Brain pericyte (primary cell): ENCODE results near the gene ITGAV.

Experiments
- DNase-seq: peaks from one replicate; pipeline ENCODE4 v3.0.0-alpha.2; 2012; ENCODE audit warnings: low read depth, low spot score

Gene ITGAV

DNA sequence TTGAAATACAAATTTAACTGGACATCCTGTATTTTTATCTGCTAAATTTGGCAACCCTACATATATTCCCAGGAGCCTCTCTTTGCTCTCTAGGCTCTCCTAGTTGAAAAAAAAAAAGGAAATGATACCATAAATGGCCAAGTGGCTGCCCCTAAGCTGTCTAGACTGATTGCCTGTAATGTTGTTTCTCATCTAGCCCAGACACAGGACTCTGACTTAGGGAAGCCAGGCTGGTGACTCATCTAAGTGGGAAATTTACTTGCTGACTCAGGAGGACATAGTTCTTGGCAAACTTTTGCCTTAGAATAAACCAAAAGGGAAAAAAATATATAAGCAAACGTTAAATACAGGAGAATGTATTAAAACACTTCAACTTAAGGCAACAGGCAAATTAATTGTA lies 14.6 kb upstream of the ITGAV start:
- DNase-seq, result peak; percentile 88

DNA sequence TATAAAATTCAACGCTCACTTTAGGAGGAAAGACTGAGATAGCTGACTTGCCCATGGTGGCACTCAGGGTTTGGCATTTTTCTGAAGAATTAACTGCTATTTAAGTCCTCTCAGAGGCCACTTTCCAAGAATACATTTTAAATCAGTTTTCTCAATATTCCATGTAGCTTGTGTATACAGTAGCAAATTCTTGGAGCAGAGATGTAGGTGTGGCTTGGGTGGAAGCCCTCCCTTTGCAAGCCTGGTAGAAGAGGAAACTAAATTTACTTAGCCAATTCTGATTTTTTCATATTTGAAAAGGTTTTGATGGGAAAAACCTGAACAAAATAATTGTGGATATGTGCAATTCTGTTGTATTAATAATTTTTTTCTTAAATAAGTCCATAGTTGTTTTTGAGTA lies 14.0 kb upstream of the ITGAV start:
- no peak for DNase-seq

DNA sequence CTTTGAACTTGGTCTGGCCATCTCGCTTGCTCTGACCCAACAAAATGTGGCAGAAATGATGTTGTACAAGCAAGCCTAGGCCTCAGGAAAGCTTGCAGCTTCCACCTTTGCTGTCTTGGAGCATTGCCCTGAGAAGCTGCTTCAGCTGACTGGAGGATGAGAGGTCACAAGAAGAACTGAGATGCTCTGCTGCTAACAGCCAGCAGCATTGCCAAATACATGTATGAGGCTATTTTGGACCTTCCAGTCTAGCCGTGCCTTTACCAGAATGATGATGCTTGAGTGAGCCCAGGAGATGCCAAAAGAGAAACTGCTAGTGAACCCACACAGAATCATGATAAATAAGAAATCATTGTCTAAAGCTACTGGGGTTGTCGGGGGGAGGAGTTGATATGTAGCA lies 13.2 kb upstream of the ITGAV start:
- no peak for DNase-seq

GRCh38 chr2:186582698-186583097 lies 7.2 kb upstream of the ITGAV start:
- DNase-seq, result no peak

DNA sequence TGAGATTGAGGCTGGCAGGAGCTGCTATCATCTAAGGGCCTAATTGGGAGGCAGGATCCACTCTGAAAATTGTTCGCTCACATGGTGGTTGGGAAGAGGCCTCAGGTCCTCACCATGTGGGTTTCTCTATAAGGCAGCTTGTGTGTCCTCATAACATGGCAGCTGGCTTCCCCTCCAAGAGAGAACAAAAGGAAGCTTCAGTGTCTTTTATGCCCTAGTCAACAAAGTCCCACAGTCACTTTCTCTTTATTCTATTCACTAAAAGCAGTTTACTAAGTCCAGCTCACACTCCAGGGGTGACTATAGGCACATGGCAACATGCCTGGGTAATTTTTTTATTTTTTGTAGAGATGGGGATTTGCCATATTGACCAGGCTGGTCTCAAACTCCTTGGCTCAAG lies 5.8 kb upstream of the ITGAV start:
- DNase-seq, result no peak

- DNase-seq, result no peak
Observed at GRCh38 chr2:186588421-186588820, 1.4 kb upstream of the ITGAV start.

DNA sequence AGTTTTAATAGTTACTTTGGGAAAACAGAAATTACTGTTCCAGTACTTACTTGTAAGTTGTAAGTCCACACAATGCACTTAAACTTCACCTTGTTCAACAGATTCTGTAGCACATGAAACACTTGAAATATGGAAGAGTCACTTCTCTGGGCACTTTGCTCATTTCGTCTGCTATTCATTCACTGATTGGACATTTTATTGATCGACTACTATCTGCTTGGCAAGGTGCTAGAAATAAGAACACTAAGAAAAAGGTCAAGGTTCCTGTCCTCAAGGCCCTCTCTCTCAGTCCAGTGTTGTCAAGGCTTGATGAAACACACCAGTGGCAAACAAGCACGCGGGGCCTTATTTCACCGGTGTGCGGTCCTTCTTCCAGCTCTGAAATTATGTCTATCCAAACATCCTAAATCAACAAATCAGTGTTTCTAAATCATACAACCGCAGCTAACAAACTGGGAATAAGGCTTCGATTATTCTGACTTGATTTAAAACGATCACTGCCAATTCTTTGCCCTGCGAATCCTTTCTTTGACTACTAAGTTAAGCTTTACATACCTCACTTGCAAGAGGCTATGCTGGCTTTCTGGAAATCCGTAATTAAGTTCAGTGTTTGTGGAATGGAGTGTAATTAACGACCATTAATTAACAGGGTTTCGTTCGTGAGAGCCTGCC lies 780 bp upstream of the ITGAV start:
- DNase-seq, result no peak

DNA sequence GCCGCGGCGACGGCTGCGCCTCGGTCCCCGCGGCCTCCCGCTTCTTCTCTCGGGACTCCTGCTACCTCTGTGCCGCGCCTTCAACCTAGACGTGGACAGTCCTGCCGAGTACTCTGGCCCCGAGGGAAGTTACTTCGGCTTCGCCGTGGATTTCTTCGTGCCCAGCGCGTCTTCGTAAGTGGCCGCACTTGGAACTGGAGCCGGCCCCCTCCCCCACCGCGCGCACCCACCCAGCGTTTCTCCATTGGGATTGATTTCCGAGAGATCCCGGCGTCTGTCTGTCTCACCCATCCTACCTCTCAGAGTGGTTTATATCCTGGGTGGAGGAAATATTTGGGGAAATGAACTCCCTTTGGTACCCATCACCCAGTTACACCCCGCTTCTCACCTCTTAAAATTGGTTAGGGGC lies 498 bp downstream of the ITGAV start:
- DNase-seq, result no peak

GRCh38 chr2:186590759-186591505 lies 1.1 kb downstream of the ITGAV start:
- DNase-seq, result no peak

- no peak for DNase-seq
Observed at GRCh38 chr2:186591506-186591890, 1.6 kb downstream of the ITGAV start.

DNA sequence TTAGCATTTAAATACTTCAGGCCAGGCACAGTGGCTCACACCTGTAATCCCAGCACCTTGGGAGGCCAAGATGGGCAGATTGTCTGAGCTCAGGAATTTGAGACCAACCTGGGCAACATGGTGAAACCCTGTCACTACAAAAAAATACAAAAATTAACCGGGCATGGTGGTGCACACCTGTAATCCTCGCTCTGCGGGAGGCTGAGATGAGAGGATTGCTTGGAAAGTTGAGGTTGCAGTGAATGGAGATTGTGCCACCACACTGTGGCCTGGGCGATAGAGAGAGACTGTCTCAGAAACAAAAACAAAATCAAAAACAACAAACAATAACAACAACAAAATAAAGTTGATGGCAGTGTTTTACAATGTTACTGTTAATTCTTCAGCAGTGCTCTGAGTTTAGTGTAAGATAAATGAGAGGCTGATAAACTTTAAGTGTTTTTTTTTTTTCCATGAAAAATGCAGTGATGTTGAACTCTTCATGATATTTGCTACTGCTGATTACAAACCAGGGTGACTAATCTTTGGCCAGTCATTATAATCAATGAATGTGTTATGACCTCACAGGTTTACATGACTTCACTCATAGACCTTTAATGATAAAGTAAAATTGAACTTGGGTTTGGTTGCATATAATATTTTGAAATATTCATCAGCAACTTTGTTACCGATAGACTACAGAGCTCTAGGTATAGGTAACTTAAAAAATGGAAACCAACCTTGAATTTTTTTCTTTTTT lies 2.5 kb downstream of the ITGAV start:
- no peak for DNase-seq

DNA sequence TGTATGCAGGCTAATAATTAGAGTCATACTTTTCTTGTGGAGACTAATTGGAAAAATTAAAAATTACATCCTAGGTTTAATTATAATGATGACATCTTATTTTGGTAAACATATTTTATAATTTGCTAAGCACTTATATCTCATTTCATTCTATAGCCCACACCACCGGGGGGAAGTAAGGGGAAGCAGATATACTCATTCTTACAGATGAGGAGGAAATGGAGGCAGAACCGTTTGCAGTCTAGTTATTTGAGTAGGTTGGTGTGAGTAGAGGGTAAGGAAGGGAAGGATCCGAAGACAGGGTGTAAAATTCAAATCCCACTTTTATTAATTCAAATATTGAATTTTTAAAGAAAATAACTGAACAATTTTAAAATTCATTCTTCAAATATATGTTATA lies 3.7 kb downstream of the ITGAV start:
- DNase-seq, result no peak

- DNase-seq, result no peak
Observed at GRCh38 chr2:186594001-186594722, 4.3 kb downstream of the ITGAV start.

DNA sequence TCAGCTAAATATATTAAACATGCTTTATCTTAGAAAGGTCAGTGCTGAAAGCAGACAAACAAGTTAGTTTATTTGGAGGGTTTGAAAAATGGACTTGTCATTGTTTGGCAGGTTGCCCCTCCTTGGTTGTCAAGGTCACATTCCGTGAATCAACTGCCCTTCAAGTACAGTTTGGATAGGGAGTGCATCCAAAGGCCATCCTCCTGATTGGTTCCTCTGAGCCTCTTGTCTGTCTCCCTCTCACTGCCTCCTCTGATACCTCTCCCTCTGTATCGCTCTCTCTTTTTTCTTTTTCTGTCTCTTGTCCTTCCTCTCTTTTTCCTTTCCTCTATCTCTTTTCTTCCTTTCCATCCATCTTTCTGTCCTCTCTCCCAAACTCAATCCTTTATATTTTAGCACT lies 5.4 kb downstream of the ITGAV start:
- DNase-seq, result no peak

- DNase-seq, result no peak
Observed at GRCh38 chr2:186599186-186599778, 9.4 kb downstream of the ITGAV start.

DNA sequence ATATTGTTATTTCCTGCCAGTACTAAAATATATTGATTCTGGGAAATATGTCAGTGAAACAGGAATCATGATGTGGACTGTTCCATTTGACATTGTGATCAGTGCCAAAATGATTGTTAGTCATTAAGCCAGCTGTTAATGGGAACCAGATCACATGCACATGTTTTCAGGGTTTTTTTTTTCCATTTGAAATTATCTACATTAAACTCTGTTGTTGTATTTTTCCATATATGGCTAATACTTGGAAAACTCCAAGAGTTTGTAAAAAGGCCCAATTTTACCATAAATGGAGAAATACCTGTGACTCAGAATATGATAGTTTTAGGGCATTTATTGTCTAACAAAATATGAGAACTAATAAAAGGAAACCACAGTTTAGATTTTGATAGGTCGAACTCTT lies 13.4 kb downstream of the ITGAV start:
- no peak for DNase-seq

DNA sequence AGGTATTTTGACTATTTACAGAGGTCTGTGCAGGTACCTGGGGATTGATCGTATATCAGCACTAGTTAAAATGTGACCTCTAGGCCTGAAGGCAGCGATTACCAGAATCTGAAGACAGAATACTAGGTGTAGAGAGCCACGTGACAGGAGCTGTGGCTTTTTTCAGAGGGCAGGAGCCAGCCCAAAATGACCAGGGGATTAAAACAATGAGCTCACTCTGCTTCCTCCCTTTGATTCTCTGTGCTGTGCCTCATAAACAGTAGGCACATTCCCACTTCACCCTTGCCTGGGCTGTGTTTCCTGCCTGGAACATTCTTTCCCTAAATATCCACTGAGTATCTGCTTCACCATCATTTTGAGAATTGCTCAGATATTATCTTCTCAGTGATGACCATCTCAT lies 15.2 kb downstream of the ITGAV start:
- no peak for DNase-seq

DNA sequence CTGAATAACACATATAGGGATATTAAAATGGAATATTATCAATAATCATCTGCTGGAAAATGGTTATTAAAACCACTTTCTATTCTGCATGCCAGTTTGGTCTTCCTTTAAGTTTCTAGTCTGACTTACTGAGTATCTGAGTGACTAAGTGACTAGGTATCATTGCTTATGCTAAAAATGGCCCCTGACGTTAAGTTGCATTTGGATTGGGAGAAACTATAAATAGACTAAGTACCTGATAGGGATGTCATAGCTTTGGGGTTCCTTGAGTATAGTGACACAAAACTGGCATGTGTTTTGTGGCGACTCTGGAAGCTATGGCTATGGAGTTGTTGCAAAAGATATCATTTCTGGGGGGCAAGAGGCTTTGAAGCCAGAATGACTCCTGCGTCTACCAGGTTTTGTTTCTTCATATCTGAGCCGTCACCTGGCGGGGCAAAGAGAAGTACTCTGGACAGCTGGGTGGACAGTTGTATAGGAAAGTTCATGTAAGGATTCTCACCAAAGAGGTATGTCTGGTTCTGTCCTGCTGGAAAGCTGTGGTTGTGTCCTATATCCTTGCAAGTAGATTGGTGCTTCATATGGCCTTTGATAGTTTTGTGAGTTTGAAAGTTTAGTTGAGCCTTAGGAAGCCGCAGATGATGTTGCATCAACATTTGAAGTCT lies 17.9 kb downstream of the ITGAV start:
- DNase-seq, result no peak

DNA sequence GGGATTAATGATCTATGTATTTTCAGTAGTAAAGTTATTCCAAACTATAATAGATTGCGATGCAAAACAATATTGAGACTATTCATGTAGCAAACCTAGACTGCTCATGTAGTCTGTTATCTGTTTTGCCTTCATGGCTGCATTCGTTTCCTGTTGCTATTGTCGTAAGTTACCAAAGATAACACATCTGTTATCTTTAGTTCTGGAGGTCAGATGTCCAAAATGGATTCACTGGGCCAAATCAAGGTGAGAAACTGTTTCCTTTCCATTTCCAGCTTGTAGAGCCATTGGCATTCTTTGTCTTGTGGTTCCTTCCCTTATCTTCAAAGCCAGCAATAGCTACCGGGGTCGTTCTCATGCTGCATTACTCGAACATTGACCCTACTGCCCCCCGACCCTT lies 20.9 kb downstream of the ITGAV start:
- no peak for DNase-seq

GRCh38 chr2:186611526-186611925 lies 21.7 kb downstream of the ITGAV start:
- no peak for DNase-seq

DNA sequence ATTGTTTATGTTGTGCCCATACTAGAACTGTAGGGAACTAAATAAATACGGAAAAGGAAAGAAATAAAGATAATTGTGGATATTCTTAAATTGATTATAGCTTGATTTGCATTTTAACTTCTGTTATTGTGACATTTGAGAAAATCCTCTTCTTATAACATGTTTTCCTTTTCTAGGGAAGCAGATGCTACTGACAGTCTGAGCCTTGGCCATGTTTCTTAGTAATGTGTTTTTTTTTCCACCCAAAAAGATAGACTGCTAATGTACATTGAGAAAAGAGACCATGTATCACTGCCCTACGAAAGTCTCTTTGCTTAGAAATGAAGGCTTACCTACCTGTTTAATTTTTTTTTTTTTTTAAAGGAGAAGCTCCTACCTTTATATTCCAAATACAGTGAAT lies 22.2 kb downstream of the ITGAV start:
- no peak for DNase-seq
